ENCODE measurements around the gene ANAPC16.
"Not testable (repeated sequence)": the region's sequence is repeated elsewhere in the genome, so short reads cannot be mapped to it uniquely, and the experiment has no call there.

ANAPC16 gene

DNA sequence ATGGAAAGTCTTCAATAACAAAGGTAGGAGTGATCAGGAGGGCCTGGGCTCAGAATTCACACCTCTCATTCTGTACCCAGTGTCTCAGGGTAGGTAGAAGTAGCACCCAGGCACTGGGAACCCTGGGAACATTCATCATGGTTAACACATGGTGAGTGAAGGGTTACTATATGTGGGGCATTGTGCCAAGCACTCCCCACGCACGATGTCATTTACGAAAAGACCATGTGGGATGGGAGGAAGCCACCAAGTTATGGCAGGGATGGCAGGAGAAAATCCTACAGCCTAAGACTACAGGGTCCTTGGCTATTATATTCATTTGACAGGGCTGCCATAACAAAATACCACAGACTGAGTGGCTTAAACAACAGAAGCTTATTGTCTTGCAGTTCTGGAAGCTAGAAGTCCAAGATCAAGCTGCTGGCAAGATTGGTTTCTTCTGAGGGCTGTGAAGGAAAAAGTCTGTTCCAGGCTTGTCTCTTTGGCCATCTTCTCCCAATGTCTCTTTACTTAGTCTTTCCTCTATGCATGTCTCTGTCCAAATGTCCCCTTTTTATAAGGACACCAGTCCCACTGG, 30.2 kb downstream of the ANAPC16 start:
- no peak for DNase-seq

GRCh38 chr10:72248468-72249151, 32.8 kb downstream of the ANAPC16 start:
- peak; percentile 21 for DNase-seq

DNA sequence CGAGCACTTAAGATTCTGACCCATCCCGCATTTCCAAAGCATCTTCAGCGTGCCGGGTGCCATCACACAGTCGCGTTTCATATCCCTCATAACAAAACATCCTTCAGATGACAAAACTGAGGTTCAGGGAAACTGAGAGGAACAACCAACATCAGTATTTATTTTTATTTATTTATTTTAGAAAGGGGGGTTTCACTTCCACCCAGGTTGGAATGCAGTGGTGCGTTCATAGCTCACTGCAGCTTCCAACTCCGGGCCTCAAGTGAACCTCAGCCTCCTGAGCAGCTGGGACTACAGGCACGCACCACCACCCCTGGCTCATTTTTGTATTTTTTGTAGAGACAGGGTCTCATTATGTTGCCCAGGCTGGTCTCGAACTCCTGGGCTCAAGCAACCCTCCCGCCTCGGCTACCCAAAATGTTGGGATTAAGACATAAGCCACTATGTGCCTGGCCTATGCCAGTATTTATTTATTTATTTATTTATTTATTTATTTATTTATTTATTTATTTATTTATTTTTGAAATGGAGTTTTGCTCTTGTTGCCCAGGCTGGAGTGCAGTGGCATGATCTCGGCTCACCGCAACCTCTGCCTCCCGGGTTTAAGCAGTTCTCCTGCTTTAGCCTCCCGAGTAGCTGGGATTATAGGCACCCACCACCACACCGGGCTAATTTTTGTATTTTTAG, 33.5 kb downstream of the ANAPC16 start:
- DNase-seq: not testable (repeated sequence)

DNA sequence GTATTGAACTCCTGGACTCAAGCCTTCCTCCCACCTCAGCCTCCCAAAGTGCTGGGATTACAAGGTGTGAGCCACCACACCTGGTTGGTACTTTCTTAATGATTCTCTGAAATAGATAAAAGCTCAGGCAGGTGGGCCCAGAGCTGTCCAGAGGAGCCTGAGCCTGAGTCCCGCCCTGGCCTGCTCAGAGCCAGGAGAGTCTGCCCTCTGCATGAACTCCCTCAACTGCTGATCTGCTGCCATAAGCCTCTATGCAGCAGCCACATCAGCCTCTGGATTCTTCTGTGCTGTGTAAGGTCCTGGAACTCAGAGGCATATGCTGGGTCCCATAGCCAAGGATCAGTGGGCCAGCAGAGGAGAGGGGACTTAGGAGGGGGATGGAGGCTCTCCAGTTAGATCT, 34.9 kb downstream of the ANAPC16 start:
- no peak for DNase-seq

- DNase-seq: no peak
Observed at GRCh38 chr10:72251635-72252034, 35.8 kb downstream of the ANAPC16 start.

DNA sequence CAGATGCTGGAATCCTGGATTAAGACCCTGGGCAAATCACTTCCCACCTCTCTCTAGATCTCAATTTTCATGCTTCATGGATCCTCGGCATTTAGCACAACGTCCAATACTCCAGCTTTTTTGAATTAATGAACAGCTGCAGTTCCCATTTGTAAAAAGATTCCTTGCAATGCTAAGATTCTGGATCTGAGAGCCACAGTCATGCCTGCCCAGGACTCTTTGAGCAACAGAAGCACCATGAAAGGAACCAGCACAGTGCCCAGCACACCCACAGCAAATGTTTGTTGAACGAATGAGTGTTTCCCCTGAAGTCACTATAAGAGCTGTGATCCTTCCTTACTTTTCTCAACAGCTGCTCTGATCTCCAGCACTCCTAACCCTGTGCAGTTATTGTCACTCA, 37.2 kb downstream of the ANAPC16 start:
- DNase-seq: no peak

DNA sequence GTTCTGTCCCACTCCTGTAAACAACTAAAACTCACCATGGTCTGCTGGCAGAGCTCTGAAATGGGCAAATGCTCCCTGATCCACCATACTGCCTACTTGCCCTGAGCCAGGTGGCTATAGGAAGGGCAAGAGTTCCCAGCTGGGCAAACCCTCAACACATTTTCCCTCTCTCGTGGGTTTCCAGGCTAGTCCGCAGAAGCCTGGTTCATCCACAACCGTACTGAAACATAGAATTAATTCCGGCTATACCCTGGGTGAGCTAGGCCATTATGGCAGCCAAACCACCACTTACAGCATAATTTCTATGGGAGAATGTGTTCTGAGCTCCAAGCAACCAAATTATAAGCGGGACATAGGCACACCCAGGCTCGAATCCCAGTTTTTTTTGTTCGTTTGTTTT, 37.8 kb downstream of the ANAPC16 start:
- DNase-seq: no peak

GRCh38 chr10:72254813-72255568, 39.2 kb downstream of the ANAPC16 start:
- peak; percentile 38 for DNase-seq

- DNase-seq: no peak
Observed at GRCh38 chr10:72255977-72256729, 40.3 kb downstream of the ANAPC16 start.

GRCh38 chr10:72257051-72257892, 41.5 kb downstream of the ANAPC16 start:
- no peak for DNase-seq

DNA sequence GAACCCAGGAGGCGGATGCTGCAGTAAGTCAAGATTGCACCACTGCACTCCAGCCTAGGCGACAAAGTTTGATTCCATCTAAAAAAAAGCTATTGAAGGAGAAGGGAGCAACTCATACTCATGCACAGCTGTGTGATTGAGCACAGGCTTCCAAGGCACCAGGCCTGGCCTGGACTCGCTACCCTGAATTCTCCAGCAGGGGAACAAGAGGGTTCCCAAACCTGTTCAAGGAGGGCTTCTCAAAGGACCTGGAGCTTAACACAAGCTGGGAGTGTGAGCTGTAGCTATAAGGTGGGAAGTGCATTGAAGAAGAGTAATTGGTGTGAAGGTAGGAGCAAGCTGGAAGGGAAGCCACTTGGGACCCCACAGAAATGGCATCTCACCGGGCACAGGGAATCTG, 42.8 kb downstream of the ANAPC16 start:
- DNase-seq: no peak

GRCh38 chr10:72259491-72260238, 43.9 kb downstream of the ANAPC16 start:
- no peak for DNase-seq

DNA sequence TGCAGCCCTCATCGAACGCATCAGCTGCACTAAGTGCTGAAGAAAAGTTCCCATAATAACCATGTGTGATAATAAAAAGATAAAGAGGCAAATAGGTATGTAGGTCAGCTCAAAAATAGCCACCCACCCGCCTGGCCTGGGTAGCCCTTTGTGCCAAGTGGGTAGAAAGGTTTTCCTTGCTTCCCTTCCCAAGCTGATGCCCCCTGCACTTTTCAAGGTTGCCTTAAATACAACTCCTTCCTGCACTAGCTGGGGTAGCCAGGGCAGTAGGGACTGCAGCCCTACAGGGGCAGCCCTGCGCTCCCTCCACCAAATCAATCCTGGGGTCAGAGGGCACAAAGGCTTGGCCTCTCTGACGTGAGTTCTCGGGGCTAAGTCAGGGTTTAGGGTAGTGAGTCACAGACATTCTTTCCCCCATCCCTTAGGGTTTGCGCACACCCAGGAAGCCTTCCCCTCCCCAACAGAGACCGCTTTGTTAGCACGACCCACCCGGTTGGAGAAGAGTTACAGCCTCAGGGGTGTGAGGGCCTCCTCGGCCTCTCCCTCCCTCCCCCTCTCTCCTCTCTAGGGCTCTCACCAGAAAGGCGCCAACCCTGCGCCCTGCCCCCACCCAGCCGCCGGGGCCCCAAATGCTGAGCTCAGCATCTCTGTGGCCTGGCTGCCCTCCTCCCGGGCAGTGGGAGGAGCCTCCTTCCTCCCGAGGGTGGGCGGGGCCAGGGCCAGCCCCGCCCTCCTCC, 44.6 kb downstream of the ANAPC16 start:
- peak; percentile 8 for DNase-seq

DNA sequence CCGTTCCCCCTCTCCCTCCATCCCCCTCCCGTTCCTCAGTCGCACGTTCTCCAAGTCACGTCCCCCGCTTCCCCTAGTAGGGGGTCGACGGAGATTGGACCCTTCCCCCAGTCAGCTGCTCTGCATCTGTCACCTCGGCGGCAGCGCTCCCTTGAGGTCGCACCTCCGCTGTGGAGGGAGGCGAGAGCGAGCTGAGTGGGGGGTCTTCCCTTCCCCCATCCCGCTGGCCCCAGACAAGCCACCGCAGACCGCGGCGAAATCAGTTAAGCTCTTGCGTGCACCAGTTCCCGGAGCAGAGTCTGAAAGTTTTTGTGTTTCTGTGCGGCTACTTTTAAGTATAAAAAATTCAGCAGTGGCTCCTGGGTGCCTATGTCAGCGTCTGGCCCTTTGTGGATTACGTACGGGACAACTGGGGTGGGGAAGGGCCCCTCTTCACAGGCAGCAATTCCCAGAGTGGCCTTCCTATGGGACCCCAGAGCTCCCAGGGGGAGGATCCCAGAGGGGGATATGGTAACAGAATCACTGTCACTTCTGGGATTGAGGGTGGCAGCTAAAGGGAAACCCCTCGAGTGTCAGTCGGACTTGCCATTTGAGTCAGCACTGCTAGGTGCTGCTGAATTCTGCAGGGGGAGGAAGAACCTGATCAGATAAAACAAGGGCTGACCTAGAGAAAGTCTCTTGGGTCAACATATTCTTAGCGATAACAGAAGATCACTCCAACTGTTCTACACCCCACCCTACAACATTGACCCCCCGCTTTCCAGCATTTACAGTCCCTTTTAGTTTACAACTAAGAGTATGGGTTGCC, 45.4 kb downstream of the ANAPC16 start:
- no peak for DNase-seq

GRCh38 chr10:72261784-72262404, 46.1 kb downstream of the ANAPC16 start:
- DNase-seq: no peak

DNA sequence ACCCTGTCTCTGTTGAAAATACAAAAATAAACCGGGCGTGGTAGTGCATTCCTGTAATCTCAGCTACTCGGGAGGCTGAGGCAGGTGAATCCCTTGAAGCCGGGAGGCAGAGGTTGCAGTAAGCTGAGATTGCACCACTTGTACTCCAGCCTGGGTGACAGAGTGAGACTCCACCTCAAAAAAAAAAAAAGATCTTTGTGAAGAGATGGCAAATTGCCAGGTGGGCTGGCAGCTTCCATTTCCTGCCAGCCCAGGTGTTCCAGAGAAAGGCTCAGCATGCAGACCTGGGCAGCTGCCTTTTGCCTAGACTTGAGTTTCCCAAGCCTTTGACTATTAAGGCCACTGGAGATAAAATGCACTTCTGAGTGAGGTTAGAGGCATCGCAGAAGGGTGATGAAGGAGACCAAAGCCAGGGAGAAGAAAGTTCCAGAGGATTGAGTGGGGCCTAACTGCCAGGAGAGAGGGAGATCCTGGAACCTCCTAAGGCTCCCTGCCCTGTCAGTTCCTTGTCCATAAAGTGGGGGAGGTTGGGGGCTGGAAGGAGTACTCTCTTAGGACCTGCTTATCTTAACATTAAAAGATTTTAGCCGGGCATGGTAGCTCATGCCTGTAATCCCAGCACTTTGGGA, 47.9 kb downstream of the ANAPC16 start:
- peak; percentile 92 for DNase-seq

- DNase-seq: no peak
Observed at GRCh38 chr10:72264536-72264935, 48.7 kb downstream of the ANAPC16 start.

- DNase-seq: no peak
Observed at GRCh38 chr10:72265508-72265907, 49.7 kb downstream of the ANAPC16 start.

Measured in NCI-H510A (cell line).